ENCODE data around the gene YKT6.

- TF ChIP-seq RAD21 (IDR thresholded peaks at IDR 0.05; ENCODE audit: low read depth) = no peak
- TF ChIP-seq REST (IDR thresholded peaks at IDR 0.05; ENCODE audit: low read depth) = no peak
- TF ChIP-seq TAF1 (IDR thresholded peaks at IDR 0.05; ENCODE audit: low read depth) = no peak
- TF ChIP-seq TCF12 (IDR thresholded peaks at IDR 0.05; ENCODE audit: low read depth) = no peak
- no peak for TF ChIP-seq MAX (IDR thresholded peaks at IDR 0.05)
- TF ChIP-seq EP300 (IDR thresholded peaks at IDR 0.05; ENCODE audit: borderline replicate concordance) = no peak
These were observed 46.8 kb upstream of the YKT6 start for GRCh38 chr7:44153948-44154335.

All from Ishikawa (cell line).